ENCODE measurements around the gene ZNF746.
"Not testable (repeated sequence)": the region's sequence is repeated elsewhere in the genome, so short reads cannot be mapped to it uniquely, and the experiment has no call there.

ZNF746 gene

DNA sequence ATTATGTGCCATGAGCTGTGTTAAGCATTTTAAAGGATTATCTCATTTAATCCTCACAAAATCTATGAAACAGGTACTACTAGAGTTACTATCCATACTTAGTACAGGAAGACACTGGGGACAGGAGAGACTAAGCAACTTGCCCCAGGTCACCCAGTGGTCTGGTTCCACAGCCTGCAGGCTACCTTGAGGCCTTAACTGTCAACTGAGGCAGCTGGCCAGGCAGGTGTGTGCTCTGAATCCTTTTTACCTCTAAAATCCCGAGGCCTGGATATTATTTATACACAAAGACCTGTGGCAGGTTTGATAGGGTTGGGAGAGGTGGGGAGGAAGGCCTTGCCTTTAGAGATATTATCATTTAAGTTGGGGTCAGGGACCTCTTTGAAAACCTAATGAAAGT lies 39.8 kb downstream of the ZNF746 start:
- DNase-seq: no peak

DNA sequence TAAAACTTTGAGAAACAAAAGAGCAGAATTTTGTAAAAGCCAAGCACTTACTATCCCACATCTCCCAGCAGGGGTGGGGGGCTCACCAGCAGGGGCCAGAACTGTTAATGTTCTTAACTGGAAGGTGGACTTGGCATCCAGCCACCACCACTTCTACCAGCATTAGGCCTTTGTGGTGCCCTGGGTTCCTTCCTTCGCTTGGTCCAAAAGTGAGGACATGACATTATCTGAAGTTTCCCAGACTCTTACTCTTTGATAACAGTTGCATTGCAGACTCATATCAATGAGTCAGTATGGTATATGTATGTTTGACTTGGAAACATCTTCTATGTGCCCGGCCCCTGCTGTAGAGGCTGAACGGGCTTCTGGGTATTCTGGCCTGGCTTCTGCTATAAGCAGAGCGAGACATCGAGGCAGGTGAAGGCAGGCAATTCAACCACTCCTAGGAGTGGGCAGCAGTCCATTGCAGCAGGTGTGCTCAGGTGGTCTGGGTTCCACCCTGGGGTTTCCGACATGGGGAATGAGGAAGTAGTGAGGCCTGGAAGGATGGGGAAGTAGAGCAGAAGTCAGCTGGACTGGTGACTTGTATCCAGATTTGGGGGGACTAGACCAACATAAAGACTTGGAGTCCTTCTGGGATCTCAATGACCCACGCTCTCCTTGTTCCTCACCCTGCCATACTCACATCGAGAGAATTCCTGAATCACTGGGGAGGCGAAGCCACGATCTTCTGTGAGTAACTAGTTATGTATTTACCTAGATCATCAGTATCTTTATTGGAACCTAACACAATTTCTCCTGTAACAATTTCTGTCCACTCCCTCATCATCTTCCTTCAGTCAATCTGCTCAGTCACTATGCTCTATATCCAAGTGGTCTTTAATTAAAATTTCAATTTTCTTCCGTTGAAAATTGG lies 40.8 kb downstream of the ZNF746 start:
- no peak for DNase-seq

DNA sequence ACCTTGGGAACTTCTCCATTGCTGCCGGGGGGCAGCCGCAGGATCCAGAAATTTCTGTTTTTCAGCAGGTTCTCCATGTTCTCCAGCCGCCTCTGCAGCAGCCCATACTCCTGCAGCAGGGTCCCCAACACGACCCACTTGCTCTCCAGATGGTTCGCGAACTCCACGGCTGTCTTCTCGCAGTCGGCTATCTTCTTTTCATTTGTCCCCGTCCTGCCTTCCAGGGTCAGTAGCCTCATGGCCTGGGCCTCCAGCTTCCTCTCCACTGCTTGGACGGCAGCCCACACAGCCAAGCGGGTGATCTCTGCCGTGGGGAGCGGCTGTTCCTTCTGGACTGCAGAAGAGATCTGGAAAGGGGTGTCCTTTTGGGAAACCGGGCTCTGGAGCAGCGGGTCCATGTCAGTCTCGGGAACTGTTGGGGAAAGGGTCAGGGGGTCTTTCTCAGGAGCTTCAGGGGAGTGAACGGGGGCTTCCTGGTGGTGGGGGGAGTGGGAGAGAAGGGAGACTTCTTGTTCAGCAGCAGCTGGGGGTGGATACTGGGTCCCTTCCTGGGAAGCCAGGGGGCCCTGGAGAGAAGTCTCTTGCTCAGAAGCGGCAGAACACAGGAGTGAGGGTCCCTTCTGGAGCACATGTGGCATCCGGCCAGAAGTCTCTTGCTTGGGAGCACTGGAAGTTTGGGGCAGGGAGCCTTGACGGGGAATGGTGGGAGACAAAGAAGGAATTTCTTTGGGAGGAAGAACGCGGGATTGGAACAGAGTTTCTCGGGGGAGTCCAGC lies 42.2 kb downstream of the ZNF746 start:
- DNase-seq: no peak

GRCh38 chr7:149454750-149455149 lies 42.9 kb downstream of the ZNF746 start:
- DNase-seq: no peak

- no peak for DNase-seq
Measured at GRCh38 chr7:149454006-149454405, 43.6 kb downstream of the ZNF746 start.

DNA sequence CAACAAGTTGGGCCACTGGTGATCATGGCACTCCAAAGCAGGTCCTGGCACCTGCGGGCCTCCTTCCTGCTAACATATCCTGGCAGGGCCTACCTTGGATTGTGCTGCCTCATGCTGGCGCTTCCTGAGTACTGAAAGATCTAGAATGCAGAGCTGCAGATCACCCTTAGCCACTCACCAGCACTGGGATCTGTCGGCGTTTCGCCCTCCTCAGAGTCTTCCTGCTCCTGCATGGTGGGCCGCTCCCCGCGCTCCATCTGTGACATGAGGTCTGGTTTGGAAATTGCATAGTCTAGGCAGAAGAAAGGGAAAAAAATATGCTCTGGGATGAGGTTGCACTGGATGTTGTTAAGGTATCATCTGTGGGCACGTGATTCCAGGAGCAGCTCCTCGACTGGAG lies 46.8 kb downstream of the ZNF746 start:
- no peak for DNase-seq

- no peak for DNase-seq
Measured at GRCh38 chr7:149449897-149450296, 47.7 kb downstream of the ZNF746 start.

DNA sequence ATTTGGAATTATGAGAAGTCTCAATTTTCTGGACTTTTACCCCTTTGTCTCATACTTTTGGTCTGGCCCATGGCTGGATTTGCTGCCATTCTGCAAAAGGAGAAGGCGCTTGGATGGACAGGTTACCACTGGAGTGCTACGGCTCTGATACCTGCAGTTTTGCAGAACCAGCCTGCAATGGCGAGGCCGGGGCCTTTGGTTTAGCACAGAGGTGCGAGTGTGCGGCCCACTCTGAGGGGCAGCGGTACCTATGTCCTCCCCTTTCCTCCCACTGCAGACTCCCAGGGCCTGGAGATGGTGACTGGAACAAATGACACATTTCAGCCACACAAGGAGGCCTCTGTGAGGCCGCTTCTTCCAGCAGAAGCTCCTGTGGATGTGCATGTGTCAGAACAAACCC lies 48.6 kb downstream of the ZNF746 start:
- no peak for DNase-seq

- DNase-seq: not testable (repeated sequence)
Measured at GRCh38 chr7:149446026-149446425, 51.6 kb downstream of the ZNF746 start.

- DNase-seq: no peak
Measured at GRCh38 chr7:149444287-149444686, 53.3 kb downstream of the ZNF746 start.

DNA sequence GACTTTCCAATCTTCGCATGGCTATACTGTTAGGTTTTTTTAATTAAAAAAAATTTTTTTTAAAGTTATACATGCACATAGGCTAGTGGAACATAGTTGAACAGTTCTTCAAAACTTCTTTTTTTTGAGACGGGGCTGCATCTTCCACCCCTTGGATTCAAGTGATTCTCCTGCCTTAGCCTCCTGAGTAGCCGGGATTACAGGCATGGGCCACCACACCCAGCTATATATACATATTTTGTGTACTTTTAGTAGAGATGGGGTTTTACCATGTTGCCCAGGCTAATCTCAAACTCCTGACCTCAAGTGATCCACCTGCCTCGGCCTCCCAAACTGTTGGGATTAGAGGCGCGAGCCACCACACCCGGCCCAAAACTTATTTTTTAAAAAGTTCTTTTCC lies 54.1 kb downstream of the ZNF746 start:
- no peak for DNase-seq

DNA sequence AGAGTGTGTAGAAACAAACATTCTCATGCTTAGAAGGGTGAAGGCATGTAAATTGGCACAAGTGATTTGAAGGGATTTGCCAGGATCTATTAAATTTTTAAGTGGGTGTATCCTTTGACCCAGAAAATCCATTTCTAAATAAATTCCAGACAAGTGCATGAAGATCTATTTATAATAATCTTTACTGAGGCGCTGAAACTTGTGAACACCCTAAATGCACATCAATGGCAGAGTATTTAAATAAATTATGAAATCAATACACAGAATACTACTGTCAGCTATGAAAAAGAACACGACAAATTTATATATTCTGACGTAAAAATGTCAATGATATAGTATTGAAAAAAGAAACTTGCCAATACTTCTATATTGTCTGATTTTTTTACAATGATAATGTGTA lies 54.7 kb downstream of the ZNF746 start:
- DNase-seq: no peak

GRCh38 chr7:149440222-149440621 lies 57.4 kb downstream of the ZNF746 start:
- DNase-seq: no peak

DNA sequence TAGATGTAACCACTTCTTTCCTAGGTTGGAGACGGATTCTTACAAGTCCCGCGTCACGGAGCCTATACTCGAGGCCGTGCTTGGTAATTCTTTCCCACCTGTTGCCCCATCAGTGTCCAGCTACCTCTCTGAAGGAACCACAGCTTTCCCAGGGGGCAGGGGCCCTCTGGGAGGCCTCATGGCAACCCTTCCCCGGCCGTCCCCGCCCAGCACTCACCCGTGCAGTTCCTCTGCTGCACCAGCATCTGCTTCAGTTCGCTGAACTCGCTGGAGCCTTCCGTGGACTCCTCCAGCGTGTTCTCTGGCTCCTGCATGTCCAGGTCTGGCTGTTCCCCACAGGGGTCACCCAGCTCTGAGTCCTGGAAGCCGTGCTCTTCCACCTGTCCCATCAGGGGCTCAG lies 61.3 kb downstream of the ZNF746 start:
- no peak for DNase-seq

GRCh38 chr7:149433124-149433523 lies 64.5 kb downstream of the ZNF746 start:
- no peak for DNase-seq

- DNase-seq: no peak
Measured at GRCh38 chr7:149432121-149432691, 65.4 kb downstream of the ZNF746 start.

- no peak for DNase-seq
Measured at GRCh38 chr7:149431486-149432120, 66.0 kb downstream of the ZNF746 start.

- DNase-seq: no peak
Measured at GRCh38 chr7:149430192-149430591, 67.4 kb downstream of the ZNF746 start.

- no peak for DNase-seq
Measured at GRCh38 chr7:149427893-149428292, 69.7 kb downstream of the ZNF746 start.

DNA sequence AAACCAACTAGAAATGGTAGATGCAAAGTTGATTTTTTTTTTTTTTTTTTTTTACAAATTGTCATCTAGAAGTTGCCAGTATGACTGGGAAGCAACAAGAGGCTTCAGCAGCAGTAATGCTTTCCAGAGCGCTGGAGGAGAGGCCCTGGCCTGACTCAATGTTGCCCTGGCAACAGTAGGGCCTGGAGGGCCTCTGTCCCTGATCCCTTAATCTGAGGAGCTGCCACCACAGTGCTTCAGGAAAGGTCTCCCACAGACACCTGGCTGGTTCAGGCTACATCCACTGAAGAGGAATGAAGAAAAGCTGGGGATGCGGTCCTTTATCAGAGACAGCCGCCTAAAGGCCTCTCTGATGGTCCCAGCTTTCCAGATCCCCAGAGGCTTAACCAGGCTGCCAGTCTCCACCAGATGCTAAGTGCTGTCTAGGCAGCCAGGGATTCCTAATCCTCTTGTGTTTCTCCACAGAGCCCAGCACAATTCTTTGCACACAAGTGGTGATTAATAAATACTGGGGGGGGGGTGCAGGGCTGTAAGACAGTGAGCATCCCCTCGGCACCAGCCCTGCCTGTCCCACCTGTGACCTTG lies 70.4 kb downstream of the ZNF746 start:
- DNase-seq: no peak

DNA sequence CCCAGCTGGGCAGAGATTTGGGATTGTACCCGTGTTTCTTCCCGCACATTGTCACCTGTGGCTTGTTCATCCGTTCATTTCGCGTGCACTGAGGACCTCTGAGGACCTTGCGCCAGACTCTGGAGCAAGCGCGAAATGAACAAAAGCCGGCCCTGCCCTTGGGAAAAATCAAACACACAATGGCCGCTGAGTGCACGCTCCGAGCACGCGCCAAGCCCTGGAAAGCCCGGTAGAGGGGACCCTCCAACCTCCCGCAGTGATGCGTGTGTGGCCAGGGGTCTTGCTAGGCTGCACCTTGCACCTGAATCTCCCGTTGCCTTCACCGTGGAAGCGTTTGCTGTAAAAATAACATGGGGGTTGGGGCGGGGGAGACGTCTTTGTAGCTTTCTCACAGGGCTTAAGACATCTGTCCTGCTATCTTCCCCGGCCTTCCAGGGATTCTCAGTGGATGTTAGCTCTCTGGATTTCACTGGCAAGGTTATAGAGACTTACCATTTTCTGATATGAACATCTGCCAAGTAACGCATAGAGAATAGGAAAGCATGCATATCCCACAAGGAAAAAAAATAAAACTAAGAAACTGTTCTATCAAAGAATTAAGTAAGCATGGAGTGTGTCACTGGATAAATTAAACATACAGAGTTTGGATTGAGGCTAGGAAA lies 74.0 kb downstream of the ZNF746 start:
- no peak for DNase-seq

DNA sequence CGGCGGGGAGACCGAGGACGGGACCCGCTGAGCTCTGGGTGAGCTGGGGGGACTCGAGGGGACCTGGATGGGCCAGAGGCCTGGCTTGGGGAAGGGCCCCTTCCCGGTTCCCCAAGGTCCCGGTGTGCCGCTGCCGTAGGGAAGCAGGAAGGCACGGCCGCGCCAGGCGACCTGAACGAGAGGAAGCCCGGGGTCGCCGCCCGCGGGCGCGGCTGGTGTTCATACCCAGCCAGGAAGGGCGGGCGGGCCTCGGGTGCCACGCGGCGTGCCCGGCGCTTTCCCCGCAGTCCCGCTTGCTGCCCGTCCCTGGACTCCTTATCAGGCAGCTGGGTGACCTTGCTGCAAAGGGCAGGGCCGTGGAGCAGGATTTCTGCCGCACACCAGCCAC lies 74.7 kb downstream of the ZNF746 start:
- no peak for DNase-seq

All from NCI-H524 treated with DMSO at 0.1 percent for 48 hours (cell line).